ENCODE measurements around the gene GSK3A.
A peak's percentile ranks its signal among the peaks of the same experiment; 100 is the strongest.

The GSK3A gene

GRCh38 chr19:42250666-42251531, 8.5 kb upstream of the GSK3A start:
- Histone ChIP-seq H3K79me1 (ENCODE audit: low read depth, low read length) (peaks cover 38% of the 10 kb centered on the region), H3K23ac (ENCODE audit: low read depth, low read length, poor library complexity) (peak overlapping the region; percentile 85), H2BK15ac (ENCODE audit: low read length) (no peak overlapping the region), H4K8ac (ENCODE audit: low read depth, low read length) (no peak overlapping the region), H3K4me1 (ENCODE audit: control insufficient read depth in 2 of 2, insufficient read depth in 1 of 2, low read depth in 1 of 2, low read length in 2 of 2) (peaks cover 14 to 21% of the 10 kb centered on the region in 2 donors), H3K27ac (replicated peaks; ENCODE audit: low read length) (no peak overlapping the region), H3K4ac (ENCODE audit: low read length) (no peak overlapping the region), H2BK5ac (ENCODE audit: low read length) (peak overlapping the region; percentile 93), H3K4me3 (ENCODE audit: low read length in 2 of 2) (no peak overlapping the region), H3K36me3 (replicated peaks in 1 of 2; ENCODE audit: control insufficient read depth in 2 of 2, insufficient read depth in 2 of 2, low read length in 2 of 2) (peaks cover 23 to 42% of the 10 kb centered on the region in 2 donors), H3K9ac (ENCODE audit: low read depth, low read length, poor library complexity) (peak overlapping the region; percentile 81), H3K18ac (ENCODE audit: low read length) (no peak overlapping the region), H3K9me3 (replicated peaks in 1 of 2; ENCODE audit: control insufficient read depth in 2 of 2, insufficient read depth in 1 of 2, low read depth in 1 of 2, low read length in 2 of 2) (no peaks in the 10 kb centered on the region), H2BK12ac (ENCODE audit: low read length) (no peak overlapping the region), H4K91ac (ENCODE audit: low read depth, low read length, poor library complexity) (no peak overlapping the region), H3K27me3 (ENCODE audit: control insufficient read depth in 3 of 3, insufficient read depth in 3 of 3, low read depth in 1 of 3, low read length in 3 of 3) (no peaks in the 10 kb centered on the region), H2AFZ (ENCODE audit: low read length) (no peak overlapping the region), H2BK120ac (ENCODE audit: low read depth, low read length) (no peak overlapping the region), H3K14ac (ENCODE audit: low read length) (peak overlapping the region; percentile 38), H3K4me2 (ENCODE audit: insufficient read depth, low read length, poor library complexity, severe bottlenecking) (peak overlapping the region; percentile 33), H2AK5ac (ENCODE audit: low read depth, low read length) (no peak overlapping the region)
- no peak for DNase-seq (ENCODE audit: low spot score)
- whole genome bisulfite sequencing, 2 donors (ENCODE audit: extremely low coverage in 2 of 2, insufficient read length in 2 of 2, insufficient replicate concordance in 1 of 2): no CpG with 5 or more reads among the region's 19 CpGs

GRCh38 chr19:42250183-42250665, 7.8 kb upstream of the GSK3A start:
- no peak overlapping the region for H2AK5ac ChIP-seq (ENCODE audit: low read depth, low read length)
- no peak overlapping the region for H2BK12ac ChIP-seq (ENCODE audit: low read length)
- peaks cover 38% of the 10 kb centered on the region for H3K79me1 ChIP-seq (ENCODE audit: low read depth, low read length)
- peak overlapping the region; percentile 11 for H3K4me2 ChIP-seq (ENCODE audit: insufficient read depth, low read length, poor library complexity, severe bottlenecking)
- DNase-seq (ENCODE audit: low spot score): no peak
- no peak overlapping the region for H3K14ac ChIP-seq (ENCODE audit: low read length)
- H3K4me1 ChIP-seq (ENCODE audit: control insufficient read depth in 2 of 2, insufficient read depth in 1 of 2, low read depth in 1 of 2, low read length in 2 of 2): peaks cover 14 to 19% of the 10 kb centered on the region in 2 donors
- H3K23ac ChIP-seq (ENCODE audit: low read depth, low read length, poor library complexity): no peak overlapping the region
- no peak overlapping the region for H2BK15ac ChIP-seq (ENCODE audit: low read length)
- H4K8ac ChIP-seq (ENCODE audit: low read depth, low read length): no peak overlapping the region
- no peak overlapping the region for H3K18ac ChIP-seq (ENCODE audit: low read length)
- no peaks in the 10 kb centered on the region for H3K9me3 ChIP-seq (replicated peaks in 1 of 2; ENCODE audit: control insufficient read depth in 2 of 2, insufficient read depth in 1 of 2, low read depth in 1 of 2, low read length in 2 of 2)
- H2BK5ac ChIP-seq (ENCODE audit: low read length): no peak overlapping the region
- H3K27me3 ChIP-seq (ENCODE audit: control insufficient read depth in 3 of 3, insufficient read depth in 3 of 3, low read depth in 1 of 3, low read length in 3 of 3): no peaks in the 10 kb centered on the region
- no peak overlapping the region for H3K4ac ChIP-seq (ENCODE audit: low read length)
- no peak overlapping the region for H3K9ac ChIP-seq (ENCODE audit: low read depth, low read length, poor library complexity)
- H3K36me3 ChIP-seq (replicated peaks in 1 of 2; ENCODE audit: control insufficient read depth in 2 of 2, insufficient read depth in 2 of 2, low read length in 2 of 2): peaks cover 23 to 42% of the 10 kb centered on the region in 2 donors
- no peak overlapping the region for H4K91ac ChIP-seq (ENCODE audit: low read depth, low read length, poor library complexity)
- no peak overlapping the region for H3K4me3 ChIP-seq (ENCODE audit: low read length in 2 of 2)
- H3K27ac ChIP-seq (replicated peaks; ENCODE audit: low read length): no peak overlapping the region
- no CpG with 5 or more reads among the region's 15 CpGs for WGBS, 2 donors (ENCODE audit: extremely low coverage in 2 of 2, insufficient read length in 2 of 2, insufficient replicate concordance in 1 of 2)
- no peak overlapping the region for H2AFZ ChIP-seq (ENCODE audit: low read length)
- H2BK120ac ChIP-seq (ENCODE audit: low read depth, low read length): no peak overlapping the region

- peaks cover 17 to 19% of the 10 kb centered on the region in 2 donors for H3K4me1 ChIP-seq (ENCODE audit: control insufficient read depth in 2 of 2, insufficient read depth in 1 of 2, low read depth in 1 of 2, low read length in 2 of 2)
- no peak overlapping the region for H2BK12ac ChIP-seq (ENCODE audit: low read length)
- no peak overlapping the region for H3K9ac ChIP-seq (ENCODE audit: low read depth, low read length, poor library complexity)
- no peak overlapping the region for H2BK15ac ChIP-seq (ENCODE audit: low read length)
- H3K9me3 ChIP-seq (replicated peaks in 1 of 2; ENCODE audit: control insufficient read depth in 2 of 2, insufficient read depth in 1 of 2, low read depth in 1 of 2, low read length in 2 of 2): no peaks in the 10 kb centered on the region
- H4K91ac ChIP-seq (ENCODE audit: low read depth, low read length, poor library complexity): no peak overlapping the region
- DNase-seq (ENCODE audit: low spot score): no peak
- no peak overlapping the region for H2BK5ac ChIP-seq (ENCODE audit: low read length)
- H3K36me3 ChIP-seq (replicated peaks in 1 of 2; ENCODE audit: control insufficient read depth in 2 of 2, insufficient read depth in 2 of 2, low read length in 2 of 2): peaks cover 23 to 42% of the 10 kb centered on the region in 2 donors
- H3K23ac ChIP-seq (ENCODE audit: low read depth, low read length, poor library complexity): no peak overlapping the region
- no peak overlapping the region for H2AK5ac ChIP-seq (ENCODE audit: low read depth, low read length)
- no peak overlapping the region for H3K18ac ChIP-seq (ENCODE audit: low read length)
- no peak overlapping the region for H3K4ac ChIP-seq (ENCODE audit: low read length)
- WGBS, 2 donors (ENCODE audit: extremely low coverage in 2 of 2, insufficient read length in 2 of 2, insufficient replicate concordance in 1 of 2): no CpG with 5 or more reads among the region's 6 CpGs
- no peak overlapping the region for H2BK120ac ChIP-seq (ENCODE audit: low read depth, low read length)
- no peak overlapping the region for H3K14ac ChIP-seq (ENCODE audit: low read length)
- no peak overlapping the region for H3K27ac ChIP-seq (replicated peaks; ENCODE audit: low read length)
- no peak overlapping the region for H4K8ac ChIP-seq (ENCODE audit: low read depth, low read length)
- no peaks in the 10 kb centered on the region for H3K27me3 ChIP-seq (ENCODE audit: control insufficient read depth in 3 of 3, insufficient read depth in 3 of 3, low read depth in 1 of 3, low read length in 3 of 3)
- peaks cover 38% of the 10 kb centered on the region for H3K79me1 ChIP-seq (ENCODE audit: low read depth, low read length)
- no peak overlapping the region for H3K4me2 ChIP-seq (ENCODE audit: insufficient read depth, low read length, poor library complexity, severe bottlenecking)
- no peak overlapping the region for H3K4me3 ChIP-seq (ENCODE audit: low read length in 2 of 2)
- H2AFZ ChIP-seq (ENCODE audit: low read length): no peak overlapping the region
These were observed 7.4 kb upstream of the GSK3A start for GRCh38 chr19:42249769-42250168.

GRCh38 chr19:42249149-42249750, 6.8 kb upstream of the GSK3A start:
- Histone ChIP-seq H4K8ac (ENCODE audit: low read depth, low read length) (no peak overlapping the region), H3K14ac (ENCODE audit: low read length) (no peak overlapping the region), H3K9me3 (replicated peaks in 1 of 2; ENCODE audit: control insufficient read depth in 2 of 2, insufficient read depth in 1 of 2, low read depth in 1 of 2, low read length in 2 of 2) (no peaks in the 10 kb centered on the region), H3K79me1 (ENCODE audit: low read depth, low read length) (peaks cover 38% of the 10 kb centered on the region), H2BK5ac (ENCODE audit: low read length) (no peak overlapping the region), H2BK120ac (ENCODE audit: low read depth, low read length) (peak overlapping the region; percentile 81), H2AFZ (ENCODE audit: low read length) (no peak overlapping the region), H3K23ac (ENCODE audit: low read depth, low read length, poor library complexity) (peak overlapping the region; percentile 95), H3K4me1 (ENCODE audit: control insufficient read depth in 2 of 2, insufficient read depth in 1 of 2, low read depth in 1 of 2, low read length in 2 of 2) (peaks cover 17 to 19% of the 10 kb centered on the region in 2 donors), H3K27ac (replicated peaks; ENCODE audit: low read length) (no peak overlapping the region), H2BK15ac (ENCODE audit: low read length) (no peak overlapping the region), H3K4me2 (ENCODE audit: insufficient read depth, low read length, poor library complexity, severe bottlenecking) (no peak overlapping the region), H3K4me3 (ENCODE audit: low read length in 2 of 2) (no peak overlapping the region), H4K91ac (ENCODE audit: low read depth, low read length, poor library complexity) (no peak overlapping the region), H3K4ac (ENCODE audit: low read length) (no peak overlapping the region), H2BK12ac (ENCODE audit: low read length) (peak overlapping the region; percentile 22), H3K9ac (ENCODE audit: low read depth, low read length, poor library complexity) (no peak overlapping the region), H3K18ac (ENCODE audit: low read length) (no peak overlapping the region), H3K27me3 (ENCODE audit: control insufficient read depth in 3 of 3, insufficient read depth in 3 of 3, low read depth in 1 of 3, low read length in 3 of 3) (no peaks in the 10 kb centered on the region), H2AK5ac (ENCODE audit: low read depth, low read length) (no peak overlapping the region), H3K36me3 (replicated peaks in 1 of 2; ENCODE audit: control insufficient read depth in 2 of 2, insufficient read depth in 2 of 2, low read length in 2 of 2) (peaks cover 23 to 42% of the 10 kb centered on the region in 2 donors)
- WGBS, 2 donors (ENCODE audit: extremely low coverage in 2 of 2, insufficient read length in 2 of 2, insufficient replicate concordance in 1 of 2): no CpG with 5 or more reads among the region's 36 CpGs
- no peak for DNase-seq (ENCODE audit: low spot score)

Data from neuronal stem cell (in vitro differentiated cells).